ENCODE measurements around the gene CXXC5.
A peak's percentile ranks its signal among the peaks of the same experiment; 100 is the strongest.

The CXXC5 gene

GRCh38 chr5:139650031-139650688 is 2.0 kb downstream of the CXXC5 start:
- Histone ChIP-seq H3K4me3 (peak overlapping the region; percentile 97), H3K9ac (peak overlapping the region; percentile 97), H3K9me3 (no peaks in the 10 kb centered on the region), H3K27ac (peak overlapping the region; percentile 97), H4K20me1 (peaks cover 78% of the 10 kb centered on the region), H3K36me3 (no peaks in the 10 kb centered on the region), H3K4me2 (peak overlapping the region; percentile 93), H3K4me1 (peaks cover 75% of the 10 kb centered on the region), H3K27me3 (no peaks in the 10 kb centered on the region)
- no peak for TF ChIP-seq Cebpa-rat (IDR thresholded peaks at IDR 0.05)

DNA sequence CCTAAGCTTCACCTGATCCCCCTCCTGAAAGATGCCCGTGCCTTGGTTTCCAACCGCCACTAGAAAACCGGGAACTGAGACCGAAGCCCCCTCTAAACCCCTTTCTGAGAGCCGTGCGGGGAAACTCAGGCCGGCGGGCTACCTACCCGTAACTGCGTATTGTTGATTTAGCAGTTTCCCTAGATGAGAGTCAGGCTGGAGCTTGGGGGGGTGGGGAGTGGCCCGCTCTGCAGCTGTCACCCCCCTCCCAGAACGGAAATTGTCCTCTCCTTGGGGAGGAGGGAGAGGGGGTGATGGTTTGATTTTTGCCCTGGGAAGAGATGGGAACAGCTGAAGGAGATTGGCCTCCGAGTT is 2.5 kb downstream of the CXXC5 start:
- H3K27me3 ChIP-seq, result no peaks in the 10 kb centered on the region
- H3K27ac ChIP-seq, result peak overlapping the region; percentile 97
- H3K36me3 ChIP-seq, result no peaks in the 10 kb centered on the region
- H3K4me2 ChIP-seq, result peak overlapping the region; percentile 93
- no peaks in the 10 kb centered on the region for H3K9me3 ChIP-seq
- H3K4me3 ChIP-seq, result peak overlapping the region; percentile 97
- H4K20me1 ChIP-seq, result peaks cover 82% of the 10 kb centered on the region
- peaks cover 75% of the 10 kb centered on the region for H3K4me1 ChIP-seq
- peak overlapping the region; percentile 97 for H3K9ac ChIP-seq
- TF ChIP-seq Cebpa-rat (IDR thresholded peaks at IDR 0.05), result no peak

GRCh38 chr5:139651043-139651834 is 3.1 kb downstream of the CXXC5 start:
- no peaks in the 10 kb centered on the region for H3K36me3 ChIP-seq
- H3K9ac ChIP-seq, result peak overlapping the region; percentile 97
- H3K4me2 ChIP-seq, result peak overlapping the region; percentile 93
- H3K27me3 ChIP-seq, result no peaks in the 10 kb centered on the region
- H4K20me1 ChIP-seq, result peaks cover 82% of the 10 kb centered on the region
- no peak for TF ChIP-seq Cebpa-rat (IDR thresholded peaks at IDR 0.05)
- H3K27ac ChIP-seq, result peak overlapping the region; percentile 97
- peaks cover 75% of the 10 kb centered on the region for H3K4me1 ChIP-seq
- peak overlapping the region; percentile 97 for H3K4me3 ChIP-seq
- no peaks in the 10 kb centered on the region for H3K9me3 ChIP-seq

DNA sequence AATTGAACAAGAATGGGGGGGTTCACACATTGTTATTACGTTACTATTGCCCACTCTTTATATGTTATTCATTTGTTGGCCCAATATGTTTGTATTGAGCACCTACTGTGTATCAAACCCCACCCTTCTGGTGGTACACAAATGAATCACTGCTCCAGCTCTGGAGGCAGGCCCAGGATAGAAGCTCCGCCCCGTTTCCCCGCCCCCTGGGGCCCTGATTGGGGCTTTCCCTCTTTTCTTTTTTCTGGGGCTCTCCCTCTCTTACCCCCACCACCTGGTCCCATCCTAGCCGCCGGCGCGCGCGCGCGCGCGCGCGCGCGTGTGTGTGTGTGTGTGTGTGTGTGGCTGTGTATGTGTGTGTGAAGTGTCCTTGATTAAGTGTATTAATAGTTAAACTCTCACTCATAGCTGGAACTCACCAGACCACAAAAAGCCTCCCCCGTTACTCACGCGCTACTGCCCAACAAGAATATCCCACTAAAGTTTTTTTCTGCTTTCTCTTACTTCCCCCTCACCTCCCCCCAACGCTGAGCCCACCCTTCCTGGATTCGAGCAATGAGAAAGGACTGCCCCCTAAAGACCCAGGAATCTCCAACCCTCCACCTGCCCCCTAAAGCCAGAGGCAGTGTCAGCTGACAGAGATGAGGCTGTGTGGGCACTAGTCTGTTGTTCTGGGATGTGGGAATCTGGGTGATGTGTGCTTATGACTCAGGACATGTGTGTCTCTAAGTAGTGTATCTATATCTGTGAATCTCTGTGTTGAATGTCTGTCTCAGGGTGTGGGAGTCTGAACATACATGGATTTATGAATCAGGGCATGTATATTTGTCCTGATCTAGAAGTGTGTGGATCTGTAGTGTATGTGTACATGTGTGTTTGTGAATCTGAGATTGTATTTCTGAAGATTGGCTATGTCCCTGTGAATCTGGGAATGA is 4.0 kb downstream of the CXXC5 start:
- Histone ChIP-seq H3K27ac (peak overlapping the region; percentile 70), H3K9me3 (no peaks in the 10 kb centered on the region), H3K9ac (peak overlapping the region; percentile 65; the same call in 1 of the 2 replicates), H3K4me1 (peaks cover 75% of the 10 kb centered on the region), H3K27me3 (no peaks in the 10 kb centered on the region), H3K4me2 (peak overlapping the region; percentile 93), H4K20me1 (peaks cover 82% of the 10 kb centered on the region), H3K36me3 (no peaks in the 10 kb centered on the region; the same call in 1 of the 2 replicates), H3K4me3 (peak overlapping the region; percentile 97)
- no peak for TF ChIP-seq Cebpa-rat (IDR thresholded peaks at IDR 0.05)

- H3K4me2 ChIP-seq, result peak overlapping the region; percentile 93
- peak overlapping the region; percentile 70 for H3K27ac ChIP-seq
- H3K9me3 ChIP-seq, result no peaks in the 10 kb centered on the region
- peaks cover 75% of the 10 kb centered on the region for H3K4me1 ChIP-seq
- H3K4me3 ChIP-seq, result peak overlapping the region; percentile 97
- H4K20me1 ChIP-seq, result peaks cover 82% of the 10 kb centered on the region
- no peaks in the 10 kb centered on the region; the same call in 1 of the 2 replicates for H3K36me3 ChIP-seq
- peak overlapping the region; percentile 65 for H3K9ac ChIP-seq
- no peak for TF ChIP-seq Cebpa-rat (IDR thresholded peaks at IDR 0.05)
- H3K27me3 ChIP-seq, result no peaks in the 10 kb centered on the region
Measured at GRCh38 chr5:139652788-139653241, 4.7 kb downstream of the CXXC5 start.

DNA sequence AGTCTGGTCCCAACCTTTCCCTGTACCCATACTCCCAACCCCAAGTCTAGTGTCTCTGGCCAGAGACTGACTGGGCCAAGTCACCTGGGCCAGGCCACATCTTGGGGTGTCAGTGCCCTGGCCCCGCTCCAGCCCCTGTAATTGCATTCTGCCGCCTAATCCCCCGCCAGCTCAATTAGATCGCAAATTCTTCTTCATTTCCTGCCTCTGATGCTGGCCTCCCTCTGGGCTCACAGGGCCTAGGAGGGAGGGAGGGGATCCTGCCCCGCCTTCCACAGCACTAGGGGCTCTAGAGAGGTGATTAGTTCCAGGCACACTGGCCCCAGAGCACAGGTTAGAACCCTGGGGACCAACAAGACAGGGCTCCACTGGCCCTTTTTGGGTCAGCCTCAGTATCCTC is 5.5 kb downstream of the CXXC5 start:
- peaks cover 89% of the 10 kb centered on the region for H4K20me1 ChIP-seq
- H3K9me3 ChIP-seq, result no peaks in the 10 kb centered on the region
- H3K36me3 ChIP-seq, result no peaks in the 10 kb centered on the region; the same call in 1 of the 2 replicates
- H3K9ac ChIP-seq, result peak overlapping the region; percentile 65
- H3K4me3 ChIP-seq, result no peak overlapping the region; the same call in 1 of the 2 replicates
- H3K4me1 ChIP-seq, result peaks cover 82% of the 10 kb centered on the region
- no peak for TF ChIP-seq Cebpa-rat (IDR thresholded peaks at IDR 0.05)
- no peaks in the 10 kb centered on the region for H3K27me3 ChIP-seq
- H3K4me2 ChIP-seq, result peak overlapping the region; percentile 93
- peak overlapping the region; percentile 48 for H3K27ac ChIP-seq

- Histone ChIP-seq H3K4me2 (peak overlapping the region; percentile 93), H3K4me3 (no peak overlapping the region), H4K20me1 (peaks cover 97% of the 10 kb centered on the region), H3K9ac (peak overlapping the region; percentile 63), H3K36me3 (no peaks in the 10 kb centered on the region; the same call in 1 of the 2 replicates), H3K27me3 (no peaks in the 10 kb centered on the region), H3K4me1 (peaks cover 90% of the 10 kb centered on the region), H3K27ac (peak overlapping the region; percentile 78), H3K9me3 (no peaks in the 10 kb centered on the region)
- TF ChIP-seq Cebpa-rat (IDR thresholded peaks at IDR 0.05), result no peak
Measured at GRCh38 chr5:139654464-139654863, 6.3 kb downstream of the CXXC5 start.

DNA sequence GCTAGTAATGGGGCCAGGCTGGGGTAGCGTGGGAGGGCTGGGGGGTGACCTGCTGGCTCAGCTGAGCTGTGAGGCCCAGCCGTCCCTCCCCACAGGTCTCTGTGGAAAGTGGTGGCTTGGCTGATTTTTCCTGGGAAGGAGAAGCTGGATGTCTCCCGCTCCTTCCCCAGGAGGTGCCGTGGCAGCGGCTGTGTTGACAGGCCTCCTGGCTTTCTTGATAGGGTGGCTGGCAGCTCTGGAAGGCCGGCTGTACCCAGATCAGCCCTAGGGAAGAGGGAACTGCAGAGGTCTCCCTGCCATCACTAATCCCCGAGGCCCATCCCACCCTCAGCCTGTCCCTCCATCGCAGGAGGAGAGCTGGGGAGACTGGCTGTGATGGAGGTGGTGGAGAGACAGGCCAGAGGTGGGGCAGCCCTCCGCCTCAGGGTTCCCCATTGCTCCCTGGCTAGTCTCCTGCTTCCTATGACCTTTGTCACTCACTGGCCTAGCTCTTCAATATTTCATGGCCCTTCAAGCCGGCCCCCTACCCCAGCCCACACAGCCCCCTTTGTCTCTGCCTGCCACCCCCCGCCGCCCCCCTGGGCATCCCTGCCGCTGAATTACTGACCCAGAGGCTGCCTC is 6.8 kb downstream of the CXXC5 start:
- Histone ChIP-seq H3K9me3 (no peaks in the 10 kb centered on the region), H3K36me3 (no peaks in the 10 kb centered on the region; the same call in 1 of the 2 replicates), H3K4me3 (no peak overlapping the region), H3K27ac (peak overlapping the region; percentile 78), H3K4me2 (peak overlapping the region; percentile 93), H3K27me3 (no peaks in the 10 kb centered on the region), H3K4me1 (peaks cover 95% of the 10 kb centered on the region), H4K20me1 (peaks cover 100% of the 10 kb centered on the region), H3K9ac (peak overlapping the region; percentile 68)
- TF ChIP-seq Cebpa-rat (IDR thresholded peaks at IDR 0.05), result no peak

Data from BLaER1 (cell line).